ENCODE measurements around the gene PHLPP1. TPM values are rescaled to one million over a fixed set of nuclear protein-coding genes. Genes with fewer than 3 reads are reported as not detected.

PHLPP1 gene
- total and polyA plus RNA-seq, 9 of the 15 experiments (the other 6 are each of a cell fraction or from before 2014, with no cell fraction given): 0.56 to 9.0 (median 4.5) TPM

GRCh38 chr18:62942578-62942977, 227.2 kb downstream of the PHLPP1 start:
- FAIRE-seq: no peak
- Histone ChIP-seq H3K9ac (ENCODE audit: insufficient read depth in 1 of 2, low read depth in 2 of 2, low read length in 2 of 2) (no peak overlapping the region), H3K79me2 (ENCODE audit: control insufficient read depth, insufficient read depth, low read length) (no peaks in the 10 kb centered on the region), H3K27me3 (ENCODE audit: control insufficient read depth in 2 of 2, insufficient read depth in 2 of 2, low read length in 2 of 2) (no peaks in the 10 kb centered on the region), H4K20me1 (replicated peaks; ENCODE audit: control insufficient read depth, insufficient read depth, low read length) (no peaks in the 10 kb centered on the region), H3K4me2 (ENCODE audit: insufficient read depth, low read length) (no peak overlapping the region), H2AFZ (ENCODE audit: low read depth, low read length) (no peak overlapping the region), H3K9me1 (ENCODE audit: control insufficient read depth, insufficient read depth, low read length) (no peaks in the 10 kb centered on the region), H3K27ac (ENCODE audit: extremely low read depth, low read depth, low read length) (no peak overlapping the region), H3K4me3 (no peak overlapping the region), H3K4me1 (replicated peaks in 1 of 2; ENCODE audit: control insufficient read depth in 2 of 2, insufficient read depth in 2 of 2, low read length in 2 of 2) (peaks cover 0 to 4% of the 10 kb centered on the region in 2 experiments; a peak in 1 of 5 replicates), H3K36me3 (ENCODE audit: control insufficient read depth, insufficient read depth, low read length) (peaks cover 12% of the 10 kb centered on the region; the same call in 2 of the 3 replicates), H3K9me3 (replicated peaks; ENCODE audit: control insufficient read depth, insufficient read depth, low read depth, low read length) (no peaks in the 10 kb centered on the region)
- ChIA-PET CTCF (ENCODE audit: low intra/inter-chr PET ratio) (no interaction called here), POLR2A (interaction anchor here (0.6 to 1.0 kb wide), 4 partner anchors 9 to 113 kb away, joined by 3 read pairs; no protein-coding TSS in a partner anchor)
- intact Hi-C loops (cut with micrococcal nuclease): no loop called here
- no peak for DNase-seq (ENCODE audit: extremely low read depth in 1 of 4, low spot score in 3 of 4)
- TF ChIP-seq ILF3 (IDR thresholded peaks at IDR 0.05; ENCODE audit: borderline replicate concordance): no peak
- no peak for TF ChIP-seq MAFF (IDR thresholded peaks at IDR 0.05; ENCODE audit: low read length)
- TF ChIP-seq DIDO1 (tag; IDR thresholded peaks at IDR 0.05; ENCODE audit: low read depth): no peak
- TF ChIP-seq, protein P1, sequence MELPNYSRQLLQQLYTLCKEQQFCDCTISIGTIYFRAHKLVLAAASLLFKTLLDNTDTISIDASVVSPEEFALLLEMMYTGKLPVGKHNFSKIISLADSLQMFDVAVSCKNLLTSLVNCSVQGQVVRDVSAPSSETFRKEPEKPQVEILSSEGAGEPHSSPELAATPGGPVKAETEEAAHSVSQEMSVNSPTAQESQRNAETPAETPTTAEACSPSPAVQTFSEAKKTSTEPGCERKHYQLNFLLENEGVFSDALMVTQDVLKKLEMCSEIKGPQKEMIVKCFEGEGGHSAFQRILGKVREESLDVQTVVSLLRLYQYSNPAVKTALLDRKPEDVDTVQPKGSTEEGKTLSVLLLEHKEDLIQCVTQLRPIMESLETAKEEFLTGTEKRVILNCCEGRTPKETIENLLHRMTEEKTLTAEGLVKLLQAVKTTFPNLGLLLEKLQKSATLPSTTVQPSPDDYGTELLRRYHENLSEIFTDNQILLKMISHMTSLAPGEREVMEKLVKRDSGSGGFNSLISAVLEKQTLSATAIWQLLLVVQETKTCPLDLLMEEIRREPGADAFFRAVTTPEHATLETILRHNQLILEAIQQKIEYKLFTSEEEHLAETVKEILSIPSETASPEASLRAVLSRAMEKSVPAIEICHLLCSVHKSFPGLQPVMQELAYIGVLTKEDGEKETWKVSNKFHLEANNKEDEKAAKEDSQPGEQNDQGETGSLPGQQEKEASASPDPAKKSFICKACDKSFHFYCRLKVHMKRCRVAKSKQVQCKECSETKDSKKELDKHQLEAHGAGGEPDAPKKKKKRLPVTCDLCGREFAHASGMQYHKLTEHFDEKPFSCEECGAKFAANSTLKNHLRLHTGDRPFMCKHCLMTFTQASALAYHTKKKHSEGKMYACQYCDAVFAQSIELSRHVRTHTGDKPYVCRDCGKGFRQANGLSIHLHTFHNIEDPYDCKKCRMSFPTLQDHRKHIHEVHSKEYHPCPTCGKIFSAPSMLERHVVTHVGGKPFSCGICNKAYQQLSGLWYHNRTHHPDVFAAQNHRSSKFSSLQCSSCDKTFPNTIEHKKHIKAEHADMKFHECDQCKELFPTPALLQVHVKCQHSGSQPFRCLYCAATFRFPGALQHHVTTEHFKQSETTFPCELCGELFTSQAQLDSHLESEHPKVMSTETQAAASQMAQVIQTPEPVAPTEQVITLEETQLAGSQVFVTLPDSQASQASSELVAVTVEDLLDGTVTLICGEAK (IDR thresholded peaks at IDR 0.05): no peak
- TF ChIP-seq, protein P1 (CRISPR knock-in tag; IDR thresholded peaks at IDR 0.05): no peak
- TF ChIP-seq TAL1 (IDR thresholded peaks at IDR 0.05): no peak
- no peak for TF ChIP-seq BRF2 (IDR thresholded peaks at IDR 0.05; ENCODE audit: borderline replicate concordance, insufficient read depth, insufficient read length)
- TF ChIP-seq, protein P2, sequence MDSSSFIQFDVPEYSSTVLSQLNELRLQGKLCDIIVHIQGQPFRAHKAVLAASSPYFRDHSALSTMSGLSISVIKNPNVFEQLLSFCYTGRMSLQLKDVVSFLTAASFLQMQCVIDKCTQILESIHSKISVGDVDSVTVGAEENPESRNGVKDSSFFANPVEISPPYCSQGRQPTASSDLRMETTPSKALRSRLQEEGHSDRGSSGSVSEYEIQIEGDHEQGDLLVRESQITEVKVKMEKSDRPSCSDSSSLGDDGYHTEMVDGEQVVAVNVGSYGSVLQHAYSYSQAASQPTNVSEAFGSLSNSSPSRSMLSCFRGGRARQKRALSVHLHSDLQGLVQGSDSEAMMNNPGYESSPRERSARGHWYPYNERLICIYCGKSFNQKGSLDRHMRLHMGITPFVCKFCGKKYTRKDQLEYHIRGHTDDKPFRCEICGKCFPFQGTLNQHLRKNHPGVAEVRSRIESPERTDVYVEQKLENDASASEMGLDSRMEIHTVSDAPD (CRISPR knock-in tag; IDR thresholded peaks at IDR 0.05): no peak
- TF ChIP-seq, protein P3, sequence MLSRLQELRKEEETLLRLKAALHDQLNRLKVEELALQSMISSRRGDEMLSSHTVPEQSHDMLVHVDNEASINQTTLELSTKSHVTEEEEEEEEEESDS (CRISPR knock-in tag; IDR thresholded peaks at IDR 0.05): no peak
- TF ChIP-seq ZNF143 (CRISPR knock-in tag; IDR thresholded peaks at IDR 0.05): no peak
- WGBS (ENCODE audit: insufficient coverage, low coverage, missing lambda C conversion rate): 90% methylated on average over 8 of the region's 8 CpGs
- in situ Hi-C loops (cut with MboI): no loop called here
- no peak for ATAC-seq
- BruUV-seq (replicated peaks): no TSS peak
